Heart right ventricle (tissue), 16 donors: ENCODE data around the gene ZNF273. TPM values are rescaled to one million over a fixed set of nuclear protein-coding genes. Genes with fewer than 3 reads are reported as not detected.

Experiments used
- ATAC-seq, 8 donors: fragments of 200-7000 bp; cut with Tn5 transposase; one replicate each; pipeline ENCODE4 v1.9.1; 2020; ENCODE audit warnings: mild to moderate bottlenecking in 8 of 8, moderate library complexity in 8 of 8, moderate number of reproducible peaks in 1 of 8
- DNase-seq, 2 donors: peaks; one replicate each; pipeline ENCODE4 v3.0.0-alpha.2; 2020
- H3K27ac ChIP-seq, 10 donors: fragments of 200-600 bp; sonication (generic) in 2 of 10; one replicate each; pipeline versions ENCODE4 v1.5.0 to v1.8.0; 2020 to 2022; ENCODE audit warnings: mild to moderate bottlenecking in 3 of 10
- H3K27me3 ChIP-seq, 7 donors: fragments of 200-600 bp; one replicate each; pipeline ENCODE4 v1.8.0; 2021 to 2022; ENCODE audit warnings: mild to moderate bottlenecking in 2 of 7
- H3K36me3 ChIP-seq, 9 donors: fragments of 200-600 bp; sonication (generic) in 1 of 9; one replicate each; pipeline versions ENCODE4 v1.5.0 to v1.8.0; 2020 to 2022; ENCODE audit warnings: mild to moderate bottlenecking in 2 of 9
- H3K4me1 ChIP-seq, 9 donors: fragments of 200-600 bp; sonication (generic) in 1 of 9; one replicate each; pipeline versions ENCODE4 v1.5.0 to v1.8.0; 2020 to 2022; ENCODE audit warnings: mild to moderate bottlenecking in 4 of 9
- H3K4me3 ChIP-seq, 10 donors: fragments of 200-600 bp; sonication (generic) in 2 of 10; one replicate each; pipeline versions ENCODE4 v1.5.0 to v1.8.0; 2020 to 2022; ENCODE audit warnings: mild to moderate bottlenecking in 7 of 10, moderate library complexity in 2 of 10
- H3K9me3 ChIP-seq, 11 donors: fragments of 200-600 bp in 10 of 11; sonication (generic) in 2 of 11; one replicate each; pipeline versions ENCODE4 v1.5.0 to v1.8.0; 2013 to 2022; ENCODE audit warnings: mild to moderate bottlenecking in 2 of 11, control low read depth in 1 of 11, moderate library complexity in 1 of 11
- CTCF ChIP-seq, 9 donors: fragments of 200-600 bp; sonication (generic) in 2 of 9; IDR thresholded peaks; one replicate each; pipeline versions ENCODE4 v1.5.0 to v1.8.0; 2021 to 2022; ENCODE audit warnings: antibody characterized with exemption in 9 of 9, mild to moderate bottlenecking in 5 of 9, moderate library complexity in 1 of 9
- WGBS, 2 donors: extraction: QIAGEN DNeasy Blood & Tissue Kit; methylation state at CpG; one replicate each; pipeline ENCODE4 v1.1.7; 2013; ENCODE audit warnings: inconsistent platforms in 1 of 2; 5-methylcytosine and 5-hydroxymethylcytosine counted together
- intact Hi-C, 10 donors: fragments of 100-400 bp; cut with DNase I; formaldehyde crosslinking; loops; one replicate each; pipeline versions ENCODE4 v1.11.1 to v1.14.2; 2022
- polyA plus RNA-seq, 2 donors: library from polyadenylated mRNA; stranded (reverse); fragments of 200-250 nt; gene quantifications; one replicate each; pipeline ENCODE4 v1.2.3, GENCODE V29; 2013
- total RNA-seq, 10 donors: library from RNA; stranded (reverse); fragmentation: NEBNext Ultra II Directional in 3 of 10; extraction: Animal tissue kit (Norgen Biotek cat#: 25700) in 3 of 10; gene quantifications; one replicate each; pipeline versions ENCODE4 v1.2.1 to v1.2.4, GENCODE V29; 2021 to 2023
- donor health status: Arrhythmogenic right ventricular cardiomyopathy.
- donor health status: ischemic (EF 13 %, LVEDD 7.1; RV severe dilation, severe dysfunction).
- donor health status: healthy with polysubstance abuse.
- donor health status: DM: no; HTN: yes; CAD: no.
- donor health status: DM: no; HTN: no; CAD: no.
- donor health status: ischemic (EF 25% LVEDD 6.9; RV normal size, moderate dysfunction).
- donor health status: ischemic (EF 25% LVEDD 5.7; RV mildly dilated, moderate dysfunction).
- donor health status: healthy.
- donor health status: DM: yes; HTN: yes; CAD: no.
- donor health status: Ischemic cardiomyopathy.
- donor health status: ischemic (EF 35%, LVEDD 5.7; RV mildly dilated, moderate dysfunction).
- donor health status: nonischemic (EF 11% LVEDD 7.7; RV severe dilation, severe dysfunction).
- donor health status: DM: yes; HTN: yes; CAD: no.
- donor health status: PGD.
- donor health status: ischemic (EF 29% LVEDD 5.4; RV normal size, mild dysfunction).
- donor health status: nonischemic (EF 23%, LVEDD 6.1; RV moderate dilation, normal function).

Gene ZNF273
- total and polyA plus RNA-seq, 12 donors = 0.90 to 3.1 (median 1.6) TPM

GRCh38 chr7:64883113-64883905, 19.8 kb upstream of the ZNF273 start:
- H3K36me3 ChIP-seq = no peaks in the 10 kb centered on the region
- intact Hi-C loops = loop anchor here in 1 of 10 donors (10.0 kb wide), 1 partner anchor 569 kb away; the partner anchor contains the start of gene ZNF736
- peak overlapping the region; percentile 6 to 67 (median 54) for H3K4me3 ChIP-seq
- H3K9me3 ChIP-seq = peaks cover 0 to 29% (median 0%) of the 10 kb centered on the region in 11 donors
- no peak overlapping the region for H3K27ac ChIP-seq
- ATAC-seq (peak in 5 of 8 donors; percentile 3 to 14 (median 5)), DNase-seq (no peak)
- peaks cover 5 to 19% (median 14%) of the 10 kb centered on the region in 9 donors for H3K4me1 ChIP-seq
- no peak for TF ChIP-seq CTCF (IDR thresholded peaks at IDR 0.05)
- peaks cover 0 to 25% (median 4%) of the 10 kb centered on the region in 7 donors for H3K27me3 ChIP-seq
- WGBS, 2 donors = 49 to 59% methylated on average over 38 of the region's 38 CpGs

GRCh38 chr7:64884085-64884912, 18.8 kb upstream of the ZNF273 start:
- intact Hi-C loops = loop anchor here in 1 of 10 donors (10.0 kb wide), 1 partner anchor 569 kb away; the partner anchor contains the start of gene ZNF736
- Histone ChIP-seq H3K27ac (no peak overlapping the region), H3K4me1 (peaks cover 6 to 29% (median 24%) of the 10 kb centered on the region in 9 donors), H3K27me3 (peaks cover 0 to 32% (median 6%) of the 10 kb centered on the region in 7 donors), H3K9me3 (peaks cover 0 to 24% (median 0%) of the 10 kb centered on the region in 11 donors), H3K36me3 (no peaks in the 10 kb centered on the region), H3K4me3 (no peak overlapping the region)
- ATAC-seq (no peak), DNase-seq (no peak)
- WGBS, 2 donors = 90% methylated on average over 22 of the region's 22 CpGs
- TF ChIP-seq CTCF (IDR thresholded peaks at IDR 0.05) = no peak

- TF ChIP-seq CTCF (IDR thresholded peaks at IDR 0.05) = no peak
- H3K4me3 ChIP-seq = no peak overlapping the region
- H3K27me3 ChIP-seq = peaks cover 0 to 34% (median 8%) of the 10 kb centered on the region in 7 donors
- ATAC-seq = no peak
- H3K36me3 ChIP-seq = no peaks in the 10 kb centered on the region
- no peak for DNase-seq
- 88 to 91% methylated on average over 19 of the region's 19 CpGs for WGBS, 2 donors
- no peak overlapping the region for H3K27ac ChIP-seq
- H3K4me1 ChIP-seq = peaks cover 6 to 35% (median 27%) of the 10 kb centered on the region in 9 donors
- intact Hi-C loops = loop anchor here in 1 of 10 donors (10.0 kb wide), 1 partner anchor 570 kb away; the partner anchor contains the start of gene ZNF736
- peaks cover 0 to 20% (median 0%) of the 10 kb centered on the region in 11 donors for H3K9me3 ChIP-seq
Observed at GRCh38 chr7:64884913-64885370, 18.1 kb upstream of the ZNF273 start.
